PC-9 (cell line): ENCODE measurements around the gene NHLRC2.
"Not testable (repeated sequence)": the region's sequence is repeated elsewhere in the genome, so short reads cannot be mapped to it uniquely, and the experiment has no call there.

Experiments used
- CTCF ChIP-seq: fragments of 200-600 bp; sonication (generic); conservative IDR thresholded peaks from 2 replicates; pipeline ENCODE4 v1.6.1; 2017; ENCODE audit warnings: mixed run types, antibody characterized with exemption, mild to moderate bottlenecking, moderate library complexity
- EZH2 ChIP-seq: fragments of 200-600 bp; sonication (generic); IDR thresholded peaks from 2 replicates; pipeline ENCODE4 v1.8.0; 2017; ENCODE audit warnings: antibody characterized with exemption, low read depth

DNA sequence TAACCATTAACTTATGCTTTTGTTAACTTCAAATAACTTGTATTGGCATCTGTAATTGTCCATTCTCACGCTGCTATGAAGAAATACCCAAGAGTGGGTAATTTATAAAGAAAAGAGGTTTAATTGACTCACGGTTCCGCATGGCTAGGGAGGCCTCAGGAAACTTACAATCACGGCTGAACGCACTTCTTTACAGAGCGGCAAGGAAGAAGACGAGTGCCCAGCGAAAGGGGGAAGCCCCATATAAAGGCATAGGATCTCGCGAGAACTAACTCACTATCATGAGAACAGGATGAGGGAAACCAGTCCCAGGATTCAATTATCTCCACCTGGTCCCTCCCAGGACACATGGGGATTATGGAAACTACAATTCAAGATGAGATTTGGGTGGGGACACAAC lies 25.9 kb upstream of the NHLRC2 start:
- TF ChIP-seq CTCF, EZH2: not testable (repeated sequence)
